ENCODE data around the gene TRAF1. TPM values are rescaled to one million over a fixed set of nuclear protein-coding genes. Genes with fewer than 3 reads are reported as not detected.

Gene TRAF1
- total RNA-seq, 4 donors from 2014 or later = 2.5 to 5.7 (median 2.8) TPM

- H3K9me3 ChIP-seq = no peaks in the 10 kb centered on the region
- 35 to 37% methylated on average over 14 of the region's 14 CpGs for WGBS, 2 donors
- peaks cover 7 to 59% (median 38%) of the 10 kb centered on the region in 3 donors for H3K4me1 ChIP-seq
- intact Hi-C loops (cut with DNase I) = no loop called here
- DNase-seq = no peak
- no peaks in the 10 kb centered on the region for H3K27me3 ChIP-seq
- TF ChIP-seq, protein P1, sequence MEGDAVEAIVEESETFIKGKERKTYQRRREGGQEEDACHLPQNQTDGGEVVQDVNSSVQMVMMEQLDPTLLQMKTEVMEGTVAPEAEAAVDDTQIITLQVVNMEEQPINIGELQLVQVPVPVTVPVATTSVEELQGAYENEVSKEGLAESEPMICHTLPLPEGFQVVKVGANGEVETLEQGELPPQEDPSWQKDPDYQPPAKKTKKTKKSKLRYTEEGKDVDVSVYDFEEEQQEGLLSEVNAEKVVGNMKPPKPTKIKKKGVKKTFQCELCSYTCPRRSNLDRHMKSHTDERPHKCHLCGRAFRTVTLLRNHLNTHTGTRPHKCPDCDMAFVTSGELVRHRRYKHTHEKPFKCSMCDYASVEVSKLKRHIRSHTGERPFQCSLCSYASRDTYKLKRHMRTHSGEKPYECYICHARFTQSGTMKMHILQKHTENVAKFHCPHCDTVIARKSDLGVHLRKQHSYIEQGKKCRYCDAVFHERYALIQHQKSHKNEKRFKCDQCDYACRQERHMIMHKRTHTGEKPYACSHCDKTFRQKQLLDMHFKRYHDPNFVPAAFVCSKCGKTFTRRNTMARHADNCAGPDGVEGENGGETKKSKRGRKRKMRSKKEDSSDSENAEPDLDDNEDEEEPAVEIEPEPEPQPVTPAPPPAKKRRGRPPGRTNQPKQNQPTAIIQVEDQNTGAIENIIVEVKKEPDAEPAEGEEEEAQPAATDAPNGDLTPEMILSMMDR (IDR thresholded peaks at IDR 0.05) = no peak
- no peak for TF ChIP-seq POLR2A (IDR thresholded peaks at IDR 0.05)
- peak overlapping the region; percentile 64 to 92 (median 76) for H3K4me3 ChIP-seq
- no peaks in the 10 kb centered on the region for H3K36me3 ChIP-seq
- H3K27ac ChIP-seq = peak overlapping the region; percentile 91 to 97 (median 94)
Observed at GRCh38 chr9:120928015-120928482, 1.5 kb upstream of the TRAF1 start.

- Histone ChIP-seq H3K4me3 (no peak overlapping the region), H3K27me3 (no peaks in the 10 kb centered on the region), H3K36me3 (no peaks in the 10 kb centered on the region), H3K4me1 (peaks cover 7 to 63% (median 38%) of the 10 kb centered on the region in 3 donors), H3K9me3 (no peaks in the 10 kb centered on the region), H3K27ac (peak overlapping the region; percentile 91 to 97 (median 94))
- no peak for TF ChIP-seq POLR2A (IDR thresholded peaks at IDR 0.05)
- TF ChIP-seq, protein P1 (IDR thresholded peaks at IDR 0.05) = no peak
- WGBS, 2 donors = 53 to 56% methylated on average over 5 to 7 of the region's 8 CpGs
- no peak for DNase-seq
- intact Hi-C loops (cut with DNase I) = no loop called here
Observed at GRCh38 chr9:120927269-120928014, 846 bp upstream of the TRAF1 start.

DNA sequence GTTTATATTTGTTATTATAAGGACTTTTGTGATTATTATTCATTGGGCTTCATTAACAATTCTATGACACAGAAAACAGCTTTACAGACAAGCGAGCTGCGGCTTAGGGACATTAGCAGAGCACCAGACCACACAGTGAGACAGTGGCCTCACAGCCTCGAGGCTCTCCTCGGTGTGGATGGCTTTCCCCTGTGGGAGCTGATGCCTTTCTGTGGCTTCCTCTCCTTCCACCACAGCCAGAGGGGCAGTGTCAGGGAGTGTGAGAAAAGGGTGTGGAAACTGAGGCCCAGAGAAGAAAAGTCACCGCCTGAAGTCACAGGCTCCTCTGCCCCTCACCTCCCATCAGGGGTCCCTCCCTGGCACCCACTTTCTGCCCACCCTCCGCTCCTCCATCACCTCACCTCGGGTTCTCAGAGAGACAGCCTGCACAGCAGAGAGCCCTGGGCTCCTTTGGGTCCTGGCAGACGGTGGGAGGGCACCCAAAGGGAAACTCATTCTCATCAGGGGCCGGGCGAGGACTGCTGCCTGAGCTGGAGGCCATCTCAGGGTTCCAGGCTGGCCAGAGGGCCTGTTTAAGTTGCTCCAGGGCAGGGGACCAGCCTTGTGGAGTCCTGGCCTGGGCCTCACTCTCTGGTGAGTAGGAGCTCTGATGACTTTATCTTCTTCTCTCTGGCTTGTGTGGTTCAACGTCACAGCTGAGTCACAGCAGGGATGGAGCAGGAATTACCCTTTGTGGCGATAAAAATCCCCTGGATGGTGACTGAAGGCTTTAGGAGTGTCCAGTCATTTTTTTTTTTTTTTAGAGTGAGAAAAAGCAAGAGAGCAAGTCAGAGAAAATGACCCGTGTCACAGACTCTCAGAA, 830 bp downstream of the TRAF1 start:
- intact Hi-C loops (cut with DNase I) = no loop called here
- H3K4me3 ChIP-seq = peak overlapping the region in 2 of 4 donors; percentile 29 to 46
- H3K27me3 ChIP-seq = no peaks in the 10 kb centered on the region
- H3K27ac ChIP-seq = peak overlapping the region; percentile 65 to 97 (median 94)
- H3K36me3 ChIP-seq = no peaks in the 10 kb centered on the region
- peaks cover 7 to 63% (median 29%) of the 10 kb centered on the region in 3 donors for H3K4me1 ChIP-seq
- DNase-seq = no peak
- no peaks in the 10 kb centered on the region for H3K9me3 ChIP-seq
- peak in 1 of 4 donors; percentile 36 for TF ChIP-seq POLR2A (IDR thresholded peaks at IDR 0.05)
- TF ChIP-seq, protein P1 (IDR thresholded peaks at IDR 0.05) = no peak
- 42 to 46% methylated on average over 7 to 8 of the region's 13 CpGs for WGBS, 2 donors

DNA sequence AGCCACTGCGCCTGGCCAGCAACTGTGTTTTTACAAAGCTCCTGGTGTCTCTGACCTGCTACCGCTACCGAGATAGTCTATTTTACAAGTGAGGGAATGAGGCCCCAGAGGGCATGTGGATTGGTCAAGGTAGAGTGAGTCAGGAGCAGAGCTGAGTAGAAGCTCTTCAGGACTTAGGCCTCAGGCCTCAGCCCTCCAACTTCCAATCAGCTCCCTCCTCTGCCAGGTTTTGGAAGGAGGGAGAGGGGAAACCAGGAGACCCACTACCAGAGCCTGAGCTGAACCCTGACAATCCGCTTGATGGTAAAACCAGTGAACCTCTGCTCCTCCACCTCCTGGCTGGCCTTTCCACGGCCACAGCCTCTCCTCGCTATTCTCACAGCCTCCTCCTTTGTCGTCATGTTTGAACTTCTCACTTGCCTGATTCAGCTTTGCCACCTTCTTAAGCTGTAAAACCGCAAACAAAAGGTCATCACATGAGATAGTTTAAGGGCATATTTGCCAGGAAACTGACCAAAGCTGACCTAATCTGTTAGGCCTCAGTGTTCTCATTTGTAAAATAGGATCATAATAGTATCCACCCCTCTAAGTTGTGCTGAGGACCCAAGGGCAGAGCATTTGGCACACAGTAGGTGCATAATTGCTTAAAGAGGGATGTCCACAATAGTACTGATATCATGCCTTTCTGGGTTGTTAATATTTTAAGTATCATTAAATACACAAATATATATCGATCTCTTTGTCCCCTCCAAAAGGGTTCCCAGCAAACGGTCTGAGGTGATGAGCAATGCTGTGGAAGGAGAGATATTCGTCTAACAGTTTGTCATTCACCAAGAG, 1.7 kb downstream of the TRAF1 start:
- no peaks in the 10 kb centered on the region for H3K36me3 ChIP-seq
- peak overlapping the region; percentile 65 to 97 (median 89) for H3K27ac ChIP-seq
- 66 to 67% methylated on average over 8 to 10 of the region's 11 CpGs for WGBS, 2 donors
- peaks cover 7 to 63% (median 33%) of the 10 kb centered on the region in 3 donors for H3K4me1 ChIP-seq
- H3K27me3 ChIP-seq = no peaks in the 10 kb centered on the region
- H3K4me3 ChIP-seq = peak overlapping the region in 2 of 4 donors; percentile 29 to 46
- no peak for DNase-seq
- TF ChIP-seq POLR2A (IDR thresholded peaks at IDR 0.05) = no peak
- TF ChIP-seq, protein P1 (IDR thresholded peaks at IDR 0.05) = no peak
- intact Hi-C loops (cut with DNase I) = no loop called here
- H3K9me3 ChIP-seq = no peaks in the 10 kb centered on the region

Measured in esophagus squamous epithelium (tissue), 5 donors.